HCT116 (cell line): Measurements from ENCODE around the gene POP7. TPM values are rescaled to one million over a fixed set of nuclear protein-coding genes. Genes with fewer than 3 reads are reported as not detected.

Experiments
- ATAC-seq: fragments of 200-7000 bp; cut with Tn5 transposase; 2 replicates; pipeline ENCODE4 v1.9.1; 2020; ENCODE audit warnings: mild to moderate bottlenecking, moderate library complexity
- BruUV-seq: library from RNA; stranded (reverse); fragments of 400-500 nt; replicated peaks from 2 replicates; lab custom pipeline; 2021; lab: Mats Ljungman, UMichigan
- CTCF ChIA-PET: fragments of 300-600 bp; sonication (Branson Sonifier 250); formaldehyde crosslinking; loops from one replicate; lab custom pipeline; 2021; ENCODE audit warnings: antibody characterized with exemption; lab: Charles Lee
- POLR2A ChIA-PET: fragments of 300-600, 350-600 bp; sonication (Branson Sonifier 250); formaldehyde crosslinking; loops from one replicate; lab custom pipeline; 2021; ENCODE audit warnings: antibody characterized with exemption; lab: Charles Lee
- RAD21 ChIA-PET, 2 experiments: fragments of 300-600 bp; sonication (Branson Sonifier 250); formaldehyde crosslinking; loops; one replicate each; lab custom pipeline; 2023; ENCODE audit warnings: low total read pairs in 2 of 2; ENCODE audit not compliant: uncharacterized antibody in 2 of 2, unreplicated experiment in 2 of 2, low non-redundant PET in 1 of 2; lab: Charles Lee
- DNase-seq: peaks from one replicate; pipeline ENCODE4 v3.0.0-alpha.2; 2010; ENCODE audit warnings: low read depth, low spot score
- H2AFZ ChIP-seq: fragments of 200-600 bp; shearing (Covaris generic), sonication (generic); 2 replicates; pipeline ENCODE4 v1.6.1; 2017; ENCODE audit warnings: low read depth, mixed run types, mixed read lengths, antibody characterized with exemption, low read length; ENCODE audit not compliant: poor library complexity, severe bottlenecking
- H3K27ac ChIP-seq: 2 replicates; pipeline ENCODE4 v1.5.1; 2012; ENCODE audit warnings: low read depth, low read length
- H3K27me3 ChIP-seq: fragments of 200-600 bp; sonication (generic); 2 replicates; pipeline ENCODE4 v1.6.1; 2016; ENCODE audit warnings: mixed run types, low read length, mixed read lengths; ENCODE audit not compliant: insufficient read depth
- H3K36me3 ChIP-seq, 2 experiments: fragments of 200-500 bp in 1 of 2; fragments of 200-600 bp in 1 of 2; sonication (Bioruptor generic) in 1 of 2; sonication (generic) in 1 of 2; 2 replicates each; pipeline versions ENCODE4 v1.5.1 to v1.6.1; 2014 to 2016; ENCODE audit warnings: low read length in 2 of 2, inconsistent platforms in 1 of 2, mixed read lengths in 1 of 2, mixed run types in 1 of 2; ENCODE audit not compliant: insufficient read depth in 2 of 2, control insufficient read depth in 1 of 2
- H3K4me1 ChIP-seq, 2 experiments: fragments of 200-600 bp in 1 of 2; sonication (generic) in 1 of 2; 2 replicates each; pipeline versions ENCODE4 v1.5.1 to v1.6.1; 2012 to 2017; ENCODE audit warnings: low read length in 2 of 2, inconsistent platforms in 1 of 2, mild to moderate bottlenecking in 1 of 2, mixed read lengths in 1 of 2, mixed run types in 1 of 2, moderate library complexity in 1 of 2; ENCODE audit not compliant: insufficient read depth in 2 of 2, control insufficient read depth in 1 of 2
- H3K4me2 ChIP-seq: fragments of 200-600 bp; sonication (generic); 2 replicates; pipeline ENCODE4 v1.6.1; 2017; ENCODE audit warnings: mixed run types, low read length, mixed read lengths
- H3K4me3 ChIP-seq, 2 experiments: fragments of 200-600 bp in 1 of 2; sonication (generic) in 1 of 2; replicated peaks in 1 of 2; 2 replicates each; pipeline ENCODE4 v1.5.1; 2011 to 2016; ENCODE audit warnings: low read length in 2 of 2, control low read depth in 1 of 2, low read depth in 1 of 2, mild to moderate bottlenecking in 1 of 2, mixed read lengths in 1 of 2, mixed run types in 1 of 2
- H3K79me2 ChIP-seq: fragments of 200-600 bp; sonication (generic); 2 replicates; pipeline ENCODE4 v1.6.1; 2017; ENCODE audit warnings: mild to moderate bottlenecking, mixed run types, low read length, moderate library complexity, mixed read lengths; ENCODE audit not compliant: insufficient read depth
- H3K9ac ChIP-seq: fragments of 200-600 bp; sonication (generic); 2 replicates; pipeline ENCODE4 v1.6.1; 2016; ENCODE audit warnings: low read length, mixed read lengths
- H3K9me2 ChIP-seq: fragments of 200-600 bp; sonication (generic), shearing (Covaris generic); 2 replicates; pipeline ENCODE4 v1.6.1; 2017; ENCODE audit warnings: mixed run types, mild to moderate bottlenecking, moderate library complexity; ENCODE audit not compliant: insufficient read depth
- H3K9me3 ChIP-seq, 2 experiments: fragments of 200-500 bp in 1 of 2; fragments of 200-600 bp in 1 of 2; sonication (Bioruptor generic) in 1 of 2; sonication (generic) in 1 of 2; 2 replicates each; pipeline ENCODE4 v1.6.1; 2014 to 2017; ENCODE audit warnings: low read length in 2 of 2, mixed read lengths in 2 of 2, inconsistent platforms in 1 of 2, low read depth in 1 of 2, mild to moderate bottlenecking in 1 of 2, mixed run types in 1 of 2, moderate library complexity in 1 of 2; ENCODE audit not compliant: control insufficient read depth in 1 of 2, insufficient read depth in 1 of 2
- H4K20me1 ChIP-seq: fragments of 200-600 bp; sonication (generic), shearing (Covaris generic); 2 replicates; pipeline ENCODE4 v1.6.1; 2017; ENCODE audit warnings: mixed run types, mild to moderate bottlenecking, moderate library complexity; ENCODE audit not compliant: insufficient read depth
- CTCF ChIP-seq, 3 experiments: fragments of 200-600 bp in 1 of 3; sonication (generic) in 1 of 3; IDR thresholded peaks in 2 of 3; conservative IDR thresholded peaks in 1 of 3; 2 replicates each; pipeline ENCODE4 v1.5.1; 2012 to 2017; ENCODE audit warnings: low read depth in 2 of 3, low read length in 2 of 3, antibody characterized with exemption in 1 of 3, borderline replicate concordance in 1 of 3, control low read depth in 1 of 3, mild to moderate bottlenecking in 1 of 3, mixed read lengths in 1 of 3, mixed run types in 1 of 3, moderate library complexity in 1 of 3; ENCODE audit not compliant: insufficient read depth in 1 of 3
- JUND ChIP-seq: IDR thresholded peaks from 2 replicates; pipeline ENCODE4 v1.6.1; 2012
- POLR2AphosphoS5 ChIP-seq: IDR thresholded peaks from 2 replicates; pipeline ENCODE4 v1.6.1; 2011; ENCODE audit warnings: mild to moderate bottlenecking, low read depth, low read length, moderate library complexity
- RAD21 ChIP-seq: IDR thresholded peaks from 2 replicates; pipeline ENCODE4 v1.6.1; 2012; ENCODE audit warnings: low read depth, mild to moderate bottlenecking
- SP1 ChIP-seq: IDR thresholded peaks from 2 replicates; pipeline ENCODE4 v1.6.1; 2012; ENCODE audit warnings: low read depth
- SRF ChIP-seq: IDR thresholded peaks from 2 replicates; pipeline ENCODE4 v1.6.1; 2012; ENCODE audit warnings: low read depth
- ZBTB33 ChIP-seq: IDR thresholded peaks from 2 replicates; pipeline ENCODE4 v1.6.1; 2011; ENCODE audit warnings: mild to moderate bottlenecking, low read length, moderate library complexity; ENCODE audit not compliant: insufficient replicate concordance; ENCODE audit errors: extremely low read depth
- ZFX ChIP-seq: fragments of 450-650 bp; IDR thresholded peaks from 2 replicates; pipeline ENCODE4 v1.6.1; 2017
- intact Hi-C: fragments of 100-400 bp; cut with micrococcal nuclease; formaldehyde crosslinking; loops from 2 replicates; pipeline ENCODE4 v1.10.0; 2022
- total RNA-seq: library from RNA; stranded (reverse); gene quantifications from one replicate; pipeline ENCODE4 v1.2.1, GENCODE V29; 2021; ENCODE audit not compliant: unreplicated experiment
- TF ChIP-seq, protein P1 (sequence below): IDR thresholded peaks from 2 replicates; pipeline ENCODE4 v1.6.1; 2012

POP7 gene
- total RNA-seq, 1 experiment from 2014 or later: 67.5 TPM

- Histone ChIP-seq H3K4me3 (no peak overlapping the region), H3K9ac (no peak overlapping the region), H3K36me3 (peaks cover 29 to 35% of the 10 kb centered on the region in 2 experiments; a peak in 3 of 4 replicates), H4K20me1 (no peaks in the 10 kb centered on the region), H3K27me3 (no peaks in the 10 kb centered on the region), H3K4me2 (no peak overlapping the region), H2AFZ (no peak overlapping the region), H3K79me2 (peaks cover 9% of the 10 kb centered on the region; the same call in 1 of the 2 replicates), H3K9me2 (no peaks in the 10 kb centered on the region), H3K4me1 (peaks cover 0 to 5% of the 10 kb centered on the region in 2 experiments; a peak in 1 of 4 replicates), H3K9me3 (no peaks in the 10 kb centered on the region), H3K27ac (no peak overlapping the region)
- intact Hi-C loops: no loop called here
- ATAC-seq: no peak
- DNase-seq: no peak
- no TSS peak for BruUV-seq
- ChIA-PET POLR2A (no interaction called here), RAD21 (no interaction called here), CTCF (interaction anchor here (0.9 to 1.6 kb wide), 2 partner anchors 10 to 23 kb away, joined by 3 to 6 read pairs; partner anchors contain the start of gene POP7)
- TF ChIP-seq CTCF (IDR thresholded peaks at IDR 0.05 in 2 of 3, conservative IDR thresholded peaks at IDR 0.05 in 1 of 3; ENCODE audit: borderline replicate concordance in 1 of 3, insufficient read depth in 1 of 3, low read depth in 2 of 3, low read length in 2 of 3) (no peak), POLR2AphosphoS5 (no peak)
These were observed 22.8 kb upstream of the POP7 start for GRCh38 chr7:100682991-100683658.

GRCh38 chr7:100683659-100684533 is 22.0 kb upstream of the POP7 start:
- H3K9me3 ChIP-seq: no peaks in the 10 kb centered on the region
- no peak overlapping the region for H3K27ac ChIP-seq
- peaks cover 0 to 5% of the 10 kb centered on the region in 2 experiments; a peak in 1 of 4 replicates for H3K4me1 ChIP-seq
- intact Hi-C loops: no loop called here
- H3K27me3 ChIP-seq: no peaks in the 10 kb centered on the region
- ATAC-seq (no peak), DNase-seq (no peak)
- no peaks in the 10 kb centered on the region for H3K9me2 ChIP-seq
- H3K9ac ChIP-seq: no peak overlapping the region
- H3K36me3 ChIP-seq: peaks cover 28 to 42% of the 10 kb centered on the region in 2 experiments; a peak in 3 of 4 replicates
- no peak overlapping the region for H3K4me2 ChIP-seq
- ChIA-PET RAD21 (no interaction called here), CTCF (interaction anchor here (0.7 to 1.6 kb wide), 2 partner anchors 9 to 22 kb away, joined by 4 to 6 read pairs; partner anchors contain the start of gene POP7), POLR2A (no interaction called here)
- no peaks in the 10 kb centered on the region for H4K20me1 ChIP-seq
- H3K4me3 ChIP-seq: no peak overlapping the region
- no TSS peak for BruUV-seq
- H3K79me2 ChIP-seq: peaks cover 16% of the 10 kb centered on the region
- H2AFZ ChIP-seq: no peak overlapping the region
- no peak for TF ChIP-seq ZBTB33
- TF ChIP-seq SP1: no peak
- TF ChIP-seq CTCF (IDR thresholded peaks at IDR 0.05 in 2 of 3, conservative IDR thresholded peaks at IDR 0.05 in 1 of 3; ENCODE audit: borderline replicate concordance in 1 of 3, insufficient read depth in 1 of 3, low read depth in 2 of 3, low read length in 2 of 3): no peak
- TF ChIP-seq, protein P1, sequence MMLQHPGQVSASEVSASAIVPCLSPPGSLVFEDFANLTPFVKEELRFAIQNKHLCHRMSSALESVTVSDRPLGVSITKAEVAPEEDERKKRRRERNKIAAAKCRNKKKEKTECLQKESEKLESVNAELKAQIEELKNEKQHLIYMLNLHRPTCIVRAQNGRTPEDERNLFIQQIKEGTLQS: no peak
- TF ChIP-seq RAD21: no peak
- TF ChIP-seq ZFX: no peak
- no peak for TF ChIP-seq SRF
- no peak for TF ChIP-seq JUND
